ENCODE measurements around the gene CNTN4.

The CNTN4 gene

GRCh38 chr3:2148561-2149340 is 50.1 kb downstream of the CNTN4 start:
- Histone ChIP-seq H3K9ac (ENCODE audit: low read depth in 1 of 2, low read length in 2 of 2) (no peak overlapping the region), H3K9me3 (ENCODE audit: control insufficient read depth in 2 of 2, low read length in 2 of 2) (no peaks in the 10 kb centered on the region), H3K27me3 (ENCODE audit: control insufficient read depth in 2 of 2, insufficient read depth in 2 of 2, low read length in 2 of 2) (no peaks in the 10 kb centered on the region), H3K36me3 (ENCODE audit: control insufficient read depth in 2 of 2, insufficient read depth in 2 of 2, low read length in 2 of 2) (no peaks in the 10 kb centered on the region), H3K27ac (ENCODE audit: low read depth in 2 of 2, low read length in 2 of 2) (no peak overlapping the region), H3K4me1 (ENCODE audit: control insufficient read depth in 2 of 2, insufficient read depth in 2 of 2, low read length in 2 of 2) (no peaks in the 10 kb centered on the region), H3K4me3 (ENCODE audit: low read length in 2 of 2) (no peak overlapping the region)

- H3K4me3 ChIP-seq (ENCODE audit: low read length in 2 of 2) = no peak overlapping the region
- H3K4me1 ChIP-seq (ENCODE audit: control insufficient read depth in 2 of 2, insufficient read depth in 2 of 2, low read length in 2 of 2) = no peaks in the 10 kb centered on the region
- H3K9me3 ChIP-seq (ENCODE audit: control insufficient read depth in 2 of 2, low read length in 2 of 2) = no peaks in the 10 kb centered on the region
- H3K27me3 ChIP-seq (ENCODE audit: control insufficient read depth in 2 of 2, insufficient read depth in 2 of 2, low read length in 2 of 2) = no peaks in the 10 kb centered on the region
- H3K27ac ChIP-seq (ENCODE audit: low read depth in 2 of 2, low read length in 2 of 2) = no peak overlapping the region
- no peak overlapping the region for H3K9ac ChIP-seq (ENCODE audit: low read depth in 1 of 2, low read length in 2 of 2)
- H3K36me3 ChIP-seq (ENCODE audit: control insufficient read depth in 2 of 2, insufficient read depth in 2 of 2, low read length in 2 of 2) = peaks cover 0 to 2% of the 10 kb centered on the region in 2 donors
Observed at GRCh38 chr3:2153053-2153452, 54.4 kb downstream of the CNTN4 start.

- Histone ChIP-seq H3K4me1 (ENCODE audit: control insufficient read depth in 2 of 2, insufficient read depth in 2 of 2, low read length in 2 of 2) (no peaks in the 10 kb centered on the region), H3K27me3 (ENCODE audit: control insufficient read depth in 2 of 2, insufficient read depth in 2 of 2, low read length in 2 of 2) (no peaks in the 10 kb centered on the region), H3K9me3 (ENCODE audit: control insufficient read depth in 2 of 2, low read length in 2 of 2) (no peaks in the 10 kb centered on the region), H3K27ac (ENCODE audit: low read depth in 2 of 2, low read length in 2 of 2) (no peak overlapping the region), H3K36me3 (ENCODE audit: control insufficient read depth in 2 of 2, insufficient read depth in 2 of 2, low read length in 2 of 2) (peaks cover 0 to 2% of the 10 kb centered on the region in 2 donors), H3K4me3 (ENCODE audit: low read length in 2 of 2) (no peak overlapping the region), H3K9ac (ENCODE audit: low read depth in 1 of 2, low read length in 2 of 2) (no peak overlapping the region)
Observed at GRCh38 chr3:2153547-2153946, 54.9 kb downstream of the CNTN4 start.

DNA sequence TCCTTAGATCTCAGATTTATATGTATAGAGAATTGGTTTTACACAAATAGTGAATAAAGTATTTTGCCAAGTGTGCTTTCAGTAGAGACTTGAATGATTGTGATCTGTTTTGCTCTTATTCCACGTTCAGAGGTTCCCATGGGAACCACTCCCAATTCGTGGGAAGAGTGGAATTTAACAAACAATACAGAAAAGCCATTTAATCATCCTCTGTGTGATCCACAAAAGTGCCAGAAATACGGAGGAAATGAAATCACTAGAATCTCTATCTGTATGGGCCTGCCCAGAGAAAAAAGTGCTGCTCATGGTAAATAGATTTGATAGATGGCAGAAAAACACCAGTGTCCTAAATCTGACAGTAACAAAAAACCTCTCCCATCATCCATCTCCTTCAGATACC is 56.0 kb downstream of the CNTN4 start:
- H3K27ac ChIP-seq (ENCODE audit: low read depth in 2 of 2, low read length in 2 of 2) = no peak overlapping the region
- no peaks in the 10 kb centered on the region for H3K4me1 ChIP-seq (ENCODE audit: control insufficient read depth in 2 of 2, insufficient read depth in 2 of 2, low read length in 2 of 2)

GRCh38 chr3:2156244-2156847 is 57.7 kb downstream of the CNTN4 start:
- H3K4me1 ChIP-seq (ENCODE audit: control insufficient read depth in 2 of 2, insufficient read depth in 2 of 2, low read length in 2 of 2) = no peaks in the 10 kb centered on the region
- no peak overlapping the region for H3K27ac ChIP-seq (ENCODE audit: low read depth in 2 of 2, low read length in 2 of 2)
- no peaks in the 10 kb centered on the region for H3K27me3 ChIP-seq (ENCODE audit: control insufficient read depth in 2 of 2, insufficient read depth in 2 of 2, low read length in 2 of 2)
- H3K4me3 ChIP-seq (ENCODE audit: low read length in 2 of 2) = no peak overlapping the region
- H3K9me3 ChIP-seq (ENCODE audit: control insufficient read depth in 2 of 2, low read length in 2 of 2) = no peaks in the 10 kb centered on the region
- H3K9ac ChIP-seq (ENCODE audit: low read depth in 1 of 2, low read length in 2 of 2) = no peak overlapping the region
- peaks cover 0 to 2% of the 10 kb centered on the region in 2 donors for H3K36me3 ChIP-seq (ENCODE audit: control insufficient read depth in 2 of 2, insufficient read depth in 2 of 2, low read length in 2 of 2)

More for the DNA sequence above, 56.0 kb downstream of the CNTN4 start:
- Histone ChIP-seq H3K36me3 (ENCODE audit: control insufficient read depth in 2 of 2, insufficient read depth in 2 of 2, low read length in 2 of 2) (peaks cover 0 to 2% of the 10 kb centered on the region in 2 donors), H3K27me3 (ENCODE audit: control insufficient read depth in 2 of 2, insufficient read depth in 2 of 2, low read length in 2 of 2) (no peaks in the 10 kb centered on the region), H3K9me3 (ENCODE audit: control insufficient read depth in 2 of 2, low read length in 2 of 2) (no peaks in the 10 kb centered on the region), H3K4me3 (ENCODE audit: low read length in 2 of 2) (no peak overlapping the region), H3K9ac (ENCODE audit: low read depth in 1 of 2, low read length in 2 of 2) (no peak overlapping the region)

DNA sequence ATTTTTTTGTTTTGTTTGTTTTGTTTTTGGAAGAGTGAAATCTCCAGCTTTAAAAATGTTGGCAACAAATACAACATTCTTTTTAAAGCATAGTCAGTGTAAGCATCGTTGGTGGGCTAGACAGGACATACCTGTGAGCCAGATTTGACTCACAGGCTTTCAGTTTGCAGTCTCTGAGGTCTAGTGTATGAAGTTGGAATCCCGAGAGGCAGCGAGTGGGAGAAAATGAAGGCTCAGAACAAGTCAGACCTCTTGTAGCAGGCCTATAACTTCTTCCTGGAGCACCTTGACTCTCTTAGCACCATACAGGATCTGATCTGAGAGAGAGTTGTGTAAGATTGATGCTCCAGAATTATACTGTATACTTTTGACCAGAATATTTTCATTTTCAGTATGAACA is 60.2 kb downstream of the CNTN4 start:
- no peaks in the 10 kb centered on the region for H3K27me3 ChIP-seq (ENCODE audit: control insufficient read depth in 2 of 2, insufficient read depth in 2 of 2, low read length in 2 of 2)
- H3K9me3 ChIP-seq (ENCODE audit: control insufficient read depth in 2 of 2, low read length in 2 of 2) = no peaks in the 10 kb centered on the region
- no peak overlapping the region for H3K4me3 ChIP-seq (ENCODE audit: low read length in 2 of 2)

GRCh38 chr3:2166552-2166951 is 67.9 kb downstream of the CNTN4 start:
- Histone ChIP-seq H3K27ac (ENCODE audit: low read depth in 2 of 2, low read length in 2 of 2) (no peak overlapping the region), H3K4me1 (ENCODE audit: control insufficient read depth in 2 of 2, insufficient read depth in 2 of 2, low read length in 2 of 2) (no peaks in the 10 kb centered on the region), H3K27me3 (ENCODE audit: control insufficient read depth in 2 of 2, insufficient read depth in 2 of 2, low read length in 2 of 2) (no peaks in the 10 kb centered on the region), H3K4me3 (ENCODE audit: low read length in 2 of 2) (no peak overlapping the region), H3K9me3 (ENCODE audit: control insufficient read depth in 2 of 2, low read length in 2 of 2) (no peaks in the 10 kb centered on the region), H3K9ac (ENCODE audit: low read depth in 1 of 2, low read length in 2 of 2) (no peak overlapping the region), H3K36me3 (ENCODE audit: control insufficient read depth in 2 of 2, insufficient read depth in 2 of 2, low read length in 2 of 2) (no peaks in the 10 kb centered on the region)

More for the DNA sequence above, 60.2 kb downstream of the CNTN4 start:
- H3K4me1 ChIP-seq (ENCODE audit: control insufficient read depth in 2 of 2, insufficient read depth in 2 of 2, low read length in 2 of 2) = no peaks in the 10 kb centered on the region
- no peak overlapping the region for H3K27ac ChIP-seq (ENCODE audit: low read depth in 2 of 2, low read length in 2 of 2)
- H3K36me3 ChIP-seq (ENCODE audit: control insufficient read depth in 2 of 2, insufficient read depth in 2 of 2, low read length in 2 of 2) = peaks cover 0 to 2% of the 10 kb centered on the region in 2 donors
- H3K9ac ChIP-seq (ENCODE audit: low read depth in 1 of 2, low read length in 2 of 2) = no peak overlapping the region

DNA sequence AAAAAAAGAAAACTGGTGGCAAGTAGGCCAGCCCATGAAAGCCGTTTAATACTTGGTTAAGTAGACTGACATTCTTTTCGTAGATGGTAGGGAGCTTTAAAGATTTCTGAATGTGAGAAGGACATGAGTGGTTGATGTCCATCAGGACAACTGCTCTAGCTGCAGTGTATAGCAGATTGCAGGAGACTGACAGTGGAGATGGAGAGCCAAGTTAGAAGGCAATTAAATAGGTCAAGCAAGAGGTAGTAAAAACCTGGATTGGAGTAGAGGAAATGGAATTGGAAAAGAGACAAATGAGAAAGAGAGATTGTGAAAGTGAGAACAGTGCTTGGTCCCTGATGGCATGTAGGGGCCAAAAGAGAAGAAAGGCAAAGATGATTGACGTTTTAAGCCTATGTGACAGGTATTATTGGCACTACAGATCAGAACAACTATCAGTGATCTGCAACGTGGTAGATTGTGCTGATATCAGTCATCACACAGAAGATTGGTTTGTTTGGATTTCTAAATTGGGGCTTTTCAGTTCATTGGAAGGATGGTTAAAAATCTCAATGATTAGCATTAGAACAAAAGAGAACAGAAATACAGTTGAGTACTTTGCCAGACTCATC is 74.0 kb downstream of the CNTN4 start:
- no peak overlapping the region for H3K9ac ChIP-seq (ENCODE audit: low read depth in 1 of 2, low read length in 2 of 2)
- no peaks in the 10 kb centered on the region for H3K27me3 ChIP-seq (ENCODE audit: control insufficient read depth in 2 of 2, insufficient read depth in 2 of 2, low read length in 2 of 2)
- no peak overlapping the region for H3K27ac ChIP-seq (ENCODE audit: low read depth in 2 of 2, low read length in 2 of 2)
- H3K36me3 ChIP-seq (ENCODE audit: control insufficient read depth in 2 of 2, insufficient read depth in 2 of 2, low read length in 2 of 2) = no peaks in the 10 kb centered on the region
- no peak overlapping the region for H3K4me3 ChIP-seq (ENCODE audit: low read length in 2 of 2)
- no peaks in the 10 kb centered on the region for H3K9me3 ChIP-seq (ENCODE audit: control insufficient read depth in 2 of 2, low read length in 2 of 2)
- no peaks in the 10 kb centered on the region for H3K4me1 ChIP-seq (ENCODE audit: control insufficient read depth in 2 of 2, insufficient read depth in 2 of 2, low read length in 2 of 2)

DNA sequence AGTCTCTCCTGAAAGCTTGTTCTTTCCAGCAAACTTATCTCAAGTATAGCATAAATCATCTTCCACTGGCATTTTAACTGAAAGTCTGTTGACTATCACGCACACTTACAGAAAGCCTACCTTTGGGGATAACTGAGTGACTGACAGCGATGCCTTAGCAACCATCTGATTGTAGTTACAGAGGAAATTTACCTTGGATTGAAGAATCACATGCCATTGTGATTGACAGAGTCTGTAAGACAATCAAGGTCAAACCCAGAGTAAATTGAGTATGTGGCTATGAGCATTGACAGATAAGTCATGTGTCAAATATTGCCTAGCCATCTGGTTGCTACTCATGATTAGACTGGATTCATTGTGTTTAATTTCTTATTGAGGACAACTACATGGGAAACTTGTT is 82.0 kb downstream of the CNTN4 start:
- Histone ChIP-seq H3K4me3 (ENCODE audit: low read length in 2 of 2) (no peak overlapping the region), H3K36me3 (ENCODE audit: control insufficient read depth in 2 of 2, insufficient read depth in 2 of 2, low read length in 2 of 2) (no peaks in the 10 kb centered on the region), H3K9me3 (ENCODE audit: control insufficient read depth in 2 of 2, low read length in 2 of 2) (no peaks in the 10 kb centered on the region), H3K27me3 (ENCODE audit: control insufficient read depth in 2 of 2, insufficient read depth in 2 of 2, low read length in 2 of 2) (no peaks in the 10 kb centered on the region), H3K27ac (ENCODE audit: low read depth in 2 of 2, low read length in 2 of 2) (no peak overlapping the region), H3K4me1 (ENCODE audit: control insufficient read depth in 2 of 2, insufficient read depth in 2 of 2, low read length in 2 of 2) (no peaks in the 10 kb centered on the region), H3K9ac (ENCODE audit: low read depth in 1 of 2, low read length in 2 of 2) (no peak overlapping the region)

DNA sequence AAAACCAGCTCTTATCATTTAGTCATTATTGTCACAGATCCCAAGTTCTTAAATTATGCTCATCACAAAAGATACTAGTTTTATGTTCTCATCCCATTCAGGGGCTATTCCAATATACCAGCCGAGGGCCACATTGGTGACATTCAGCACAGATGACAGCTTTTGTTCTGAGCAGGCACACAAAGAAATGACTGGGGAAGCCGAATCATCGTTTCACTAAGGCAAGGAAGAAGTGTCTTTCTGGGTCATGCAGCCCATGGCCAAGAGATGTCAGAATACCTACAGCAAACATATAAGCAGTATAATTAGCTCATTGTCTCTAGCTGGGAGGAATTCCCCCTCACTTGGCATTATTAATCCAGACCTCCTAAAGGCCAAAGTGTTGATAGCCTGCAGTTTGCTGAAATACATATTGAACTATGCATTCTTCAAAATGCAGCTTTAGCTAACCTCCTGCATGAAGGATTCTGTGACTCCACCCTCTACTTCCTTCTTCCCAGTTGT is 100.2 kb downstream of the CNTN4 start:
- no peak overlapping the region for H3K9ac ChIP-seq (ENCODE audit: low read depth in 1 of 2, low read length in 2 of 2)
- no peaks in the 10 kb centered on the region for H3K36me3 ChIP-seq (ENCODE audit: control insufficient read depth in 2 of 2, insufficient read depth in 2 of 2, low read length in 2 of 2)
- H3K27ac ChIP-seq (ENCODE audit: low read depth in 2 of 2, low read length in 2 of 2) = no peak overlapping the region
- H3K4me3 ChIP-seq (ENCODE audit: low read length in 2 of 2) = no peak overlapping the region
- H3K27me3 ChIP-seq (ENCODE audit: control insufficient read depth in 2 of 2, insufficient read depth in 2 of 2, low read length in 2 of 2) = no peaks in the 10 kb centered on the region
- no peaks in the 10 kb centered on the region for H3K4me1 ChIP-seq (ENCODE audit: control insufficient read depth in 2 of 2, insufficient read depth in 2 of 2, low read length in 2 of 2)
- no peaks in the 10 kb centered on the region for H3K9me3 ChIP-seq (ENCODE audit: control insufficient read depth in 2 of 2, low read length in 2 of 2)
